SW480 (cell line): ENCODE data around the gene KRT35.

Source experiments
- DNase-seq: peaks from one replicate; pipeline ENCODE4 v3.0.0-alpha.2; 2016; ENCODE audit warnings: low spot score

KRT35 gene

GRCh38 chr17:41511716-41512115, 30.8 kb upstream of the KRT35 start:
- DNase-seq: no peak

- DNase-seq: no peak
Observed at GRCh38 chr17:41511116-41511515, 30.2 kb upstream of the KRT35 start.

- no peak for DNase-seq
Observed at GRCh38 chr17:41510251-41511065, 29.5 kb upstream of the KRT35 start.

- no peak for DNase-seq
Observed at GRCh38 chr17:41507315-41507880, 26.4 kb upstream of the KRT35 start.

GRCh38 chr17:41505809-41506767, 25.1 kb upstream of the KRT35 start:
- peak; percentile 78 for DNase-seq

GRCh38 chr17:41505007-41505808, 24.3 kb upstream of the KRT35 start, which contains the start of gene KRT13:
TSS of gene KRT13 (minus strand) at chr17:41505612. CDS start at chr17:41505550, 62 bp downstream.
- peak; percentile 62 for DNase-seq

- no peak for DNase-seq
Observed at GRCh38 chr17:41504246-41504977, 23.5 kb upstream of the KRT35 start.

GRCh38 chr17:41503202-41503601, 22.3 kb upstream of the KRT35 start:
- no peak for DNase-seq

GRCh38 chr17:41500131-41500911, 19.4 kb upstream of the KRT35 start:
- DNase-seq: peak; percentile 83

GRCh38 chr17:41499714-41500113, 18.8 kb upstream of the KRT35 start:
- DNase-seq: no peak

GRCh38 chr17:41498276-41498675, 17.3 kb upstream of the KRT35 start:
- no peak for DNase-seq

GRCh38 chr17:41496803-41497484, 16.0 kb upstream of the KRT35 start:
- peak; percentile 93 for DNase-seq

GRCh38 chr17:41494524-41494923, 13.6 kb upstream of the KRT35 start:
- peak; percentile 47 for DNase-seq

GRCh38 chr17:41492771-41493170, 11.8 kb upstream of the KRT35 start:
- peak; percentile 75 for DNase-seq

GRCh38 chr17:41492351-41492750, 11.4 kb upstream of the KRT35 start:
- no peak for DNase-seq

- no peak for DNase-seq
Observed at GRCh38 chr17:41491476-41491875, 10.5 kb upstream of the KRT35 start.

GRCh38 chr17:41490000-41490990, 9.3 kb upstream of the KRT35 start:
- peak; percentile 44 for DNase-seq

- DNase-seq: no peak
Observed at GRCh38 chr17:41489531-41489930, 8.6 kb upstream of the KRT35 start, which contains the start of gene KRT36. TSS of gene KRT36 (minus strand) at chr17:41489910. CDS start at chr17:41489864, 46 bp downstream.
